ENCODE results near the gene HMMR.
A peak's percentile ranks its signal among the peaks of the same experiment; 100 is the strongest.

HMMR gene

DNA sequence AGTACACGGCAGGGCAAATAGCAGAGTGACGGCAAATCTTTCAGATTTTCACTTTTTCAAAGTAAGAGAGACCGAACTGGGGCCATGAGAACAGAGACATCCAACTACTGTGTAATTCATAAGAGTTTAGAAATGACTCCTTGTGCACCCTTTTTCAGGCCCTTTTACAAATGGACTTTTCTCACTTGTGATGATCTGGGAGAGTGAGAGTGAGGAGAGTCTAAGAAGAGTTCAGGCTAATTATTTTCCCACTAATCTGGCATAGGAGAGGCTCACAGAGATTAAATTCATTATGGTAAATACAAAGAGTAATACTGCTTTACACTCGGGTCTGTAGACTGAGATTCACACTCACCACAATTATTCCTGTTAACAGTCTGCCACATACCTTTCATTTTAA lies 23.9 kb upstream of the HMMR start:
- TF ChIP-seq, protein P1, sequence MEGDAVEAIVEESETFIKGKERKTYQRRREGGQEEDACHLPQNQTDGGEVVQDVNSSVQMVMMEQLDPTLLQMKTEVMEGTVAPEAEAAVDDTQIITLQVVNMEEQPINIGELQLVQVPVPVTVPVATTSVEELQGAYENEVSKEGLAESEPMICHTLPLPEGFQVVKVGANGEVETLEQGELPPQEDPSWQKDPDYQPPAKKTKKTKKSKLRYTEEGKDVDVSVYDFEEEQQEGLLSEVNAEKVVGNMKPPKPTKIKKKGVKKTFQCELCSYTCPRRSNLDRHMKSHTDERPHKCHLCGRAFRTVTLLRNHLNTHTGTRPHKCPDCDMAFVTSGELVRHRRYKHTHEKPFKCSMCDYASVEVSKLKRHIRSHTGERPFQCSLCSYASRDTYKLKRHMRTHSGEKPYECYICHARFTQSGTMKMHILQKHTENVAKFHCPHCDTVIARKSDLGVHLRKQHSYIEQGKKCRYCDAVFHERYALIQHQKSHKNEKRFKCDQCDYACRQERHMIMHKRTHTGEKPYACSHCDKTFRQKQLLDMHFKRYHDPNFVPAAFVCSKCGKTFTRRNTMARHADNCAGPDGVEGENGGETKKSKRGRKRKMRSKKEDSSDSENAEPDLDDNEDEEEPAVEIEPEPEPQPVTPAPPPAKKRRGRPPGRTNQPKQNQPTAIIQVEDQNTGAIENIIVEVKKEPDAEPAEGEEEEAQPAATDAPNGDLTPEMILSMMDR (IDR thresholded peaks at IDR 0.05; ENCODE audit: low read depth, low read length, missing control alignments): no peak
- DNase-seq (ENCODE audit: low read depth): no peak
- peak overlapping the region; percentile 99; the same call in 1 of the 2 replicates for H3K4me3 ChIP-seq (ENCODE audit: low read depth, low read length)

DNA sequence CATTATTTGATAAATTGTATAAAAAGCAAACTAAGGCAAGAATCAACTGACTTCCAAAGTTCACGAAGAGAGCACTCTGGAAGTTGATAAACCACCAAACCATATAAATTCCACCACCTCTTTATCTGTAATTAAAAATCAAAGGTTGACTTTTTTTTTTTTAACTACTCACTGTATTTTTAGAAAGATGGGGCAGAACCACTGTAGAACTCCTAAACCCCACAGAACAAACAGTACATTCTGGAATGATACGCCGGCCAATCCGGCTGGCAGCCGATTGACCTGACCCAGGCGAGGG lies 23.5 kb upstream of the HMMR start:
- H3K4me3 ChIP-seq (ENCODE audit: low read depth, low read length): peak overlapping the region; percentile 99
- DNase-seq (ENCODE audit: low read depth): no peak
- TF ChIP-seq, protein P1 (IDR thresholded peaks at IDR 0.05; ENCODE audit: low read depth, low read length, missing control alignments): no peak

DNA sequence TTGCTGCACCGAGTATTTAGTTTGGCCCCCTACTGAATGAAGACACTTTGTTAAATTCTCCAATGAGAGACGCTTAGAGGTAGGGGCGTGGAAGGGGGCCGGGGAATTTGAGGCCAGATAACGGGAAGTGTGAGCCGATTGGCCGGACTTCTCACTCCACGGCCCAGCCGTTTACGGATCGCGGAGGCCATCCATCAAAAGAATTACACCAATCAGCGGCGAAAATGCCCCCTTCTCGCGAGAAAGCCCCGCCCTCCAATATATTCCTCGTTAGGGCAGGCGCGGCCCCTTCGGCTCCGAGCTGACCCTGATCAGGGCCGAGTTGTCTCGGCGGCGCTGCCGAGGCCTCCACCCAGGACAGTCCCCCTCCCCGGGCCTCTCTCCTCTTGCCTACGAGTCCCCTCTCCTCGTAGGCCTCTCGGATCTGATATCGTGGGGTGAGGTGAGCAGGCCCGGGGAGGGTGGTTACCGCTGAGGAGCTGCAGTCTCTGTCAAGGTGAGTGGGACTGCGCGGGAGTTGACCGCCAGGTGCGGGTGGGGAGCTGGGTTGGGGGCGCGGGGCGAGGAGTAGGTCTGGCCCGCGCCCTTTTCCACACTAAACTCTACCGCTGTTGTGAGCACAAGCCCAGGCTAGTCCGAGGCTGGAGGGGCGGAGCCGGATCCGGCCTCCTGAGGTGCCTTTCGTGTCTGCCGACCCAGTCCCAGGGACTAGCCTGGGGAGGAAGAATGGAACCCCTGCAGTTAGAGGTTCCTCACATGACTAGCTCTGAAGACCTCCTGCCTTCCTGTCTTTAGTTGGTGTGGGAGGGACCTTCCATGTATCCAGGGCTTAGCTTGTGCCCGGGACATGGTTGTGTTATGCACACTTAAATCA lies 22.9 kb upstream of the HMMR start, which contains the start of gene CCNG1:
Gene CCNG1, plus strand, starts transcription at position 287 of the 874 bp plus-strand sequence. CDS start 1,662 bp downstream, outside the sequence.
- DNase-seq (ENCODE audit: low read depth): peak; percentile 93
- TF ChIP-seq, protein P1 (IDR thresholded peaks at IDR 0.05; ENCODE audit: low read depth, low read length, missing control alignments): peak; percentile 2
- H3K4me3 ChIP-seq (ENCODE audit: low read depth, low read length): peak within 1 kb of the TSS; percentile 99

DNA sequence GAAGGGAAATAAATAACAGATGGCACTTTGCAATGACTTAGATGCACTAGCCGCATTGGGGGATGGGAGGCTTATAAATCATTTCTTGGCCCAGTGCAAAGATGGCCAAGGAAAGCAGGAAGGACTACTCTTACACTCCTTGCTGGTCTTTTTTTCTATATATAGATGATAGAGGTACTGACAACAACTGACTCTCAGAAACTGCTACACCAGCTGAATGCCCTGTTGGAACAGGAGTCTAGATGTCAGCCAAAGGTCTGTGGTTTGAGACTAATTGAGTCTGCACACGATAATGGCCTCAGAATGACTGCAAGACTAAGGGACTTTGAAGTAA lies 21.4 kb upstream of the HMMR start:
- H3K4me3 ChIP-seq (ENCODE audit: low read depth, low read length): peak overlapping the region; percentile 99; the same call in 1 of the 2 replicates
- TF ChIP-seq, protein P1 (IDR thresholded peaks at IDR 0.05; ENCODE audit: low read depth, low read length, missing control alignments): no peak
- no peak for DNase-seq (ENCODE audit: low read depth)

DNA sequence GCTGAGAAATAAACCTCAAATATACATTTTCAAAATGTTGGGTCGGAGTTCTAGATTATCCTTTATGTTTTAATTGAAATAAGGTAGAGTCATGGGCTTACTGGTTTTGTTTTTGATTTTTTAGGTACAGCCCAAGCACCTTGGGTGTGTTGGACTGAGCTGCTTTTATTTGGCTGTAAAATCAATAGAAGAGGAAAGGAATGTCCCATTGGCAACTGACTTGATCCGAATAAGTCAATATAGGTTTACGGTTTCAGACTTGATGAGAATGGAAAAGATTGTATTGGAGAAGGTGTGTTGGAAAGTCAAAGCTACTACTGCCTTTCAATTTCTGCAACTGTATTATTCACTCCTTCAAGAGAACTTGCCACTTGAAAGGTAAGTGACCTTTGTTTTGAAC lies 19.5 kb upstream of the HMMR start:
- no peak overlapping the region for H3K4me3 ChIP-seq (ENCODE audit: low read depth, low read length)
- DNase-seq (ENCODE audit: low read depth): no peak
- TF ChIP-seq, protein P1 (IDR thresholded peaks at IDR 0.05; ENCODE audit: low read depth, low read length, missing control alignments): no peak

DNA sequence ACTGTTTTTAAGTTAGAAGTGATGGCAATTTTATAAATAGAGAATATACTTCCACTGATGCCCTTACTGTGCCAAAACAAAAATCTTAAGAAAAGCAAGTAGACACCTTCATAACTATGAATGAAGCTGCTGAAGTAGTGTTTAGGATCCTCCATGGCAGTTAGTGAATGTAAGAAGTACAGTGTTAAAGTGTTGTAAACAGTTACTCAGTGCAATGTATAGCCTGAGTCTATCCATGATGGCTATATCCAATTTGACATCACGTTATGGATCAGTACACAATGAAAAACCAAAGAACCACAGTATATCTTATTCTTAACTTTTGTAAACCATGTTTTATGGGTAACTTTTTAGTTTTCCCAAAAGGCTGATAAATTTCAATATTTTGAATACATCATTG lies 15.9 kb upstream of the HMMR start:
- TF ChIP-seq, protein P1 (IDR thresholded peaks at IDR 0.05; ENCODE audit: low read depth, low read length, missing control alignments): no peak
- no peak for DNase-seq (ENCODE audit: low read depth)
- H3K4me3 ChIP-seq (ENCODE audit: low read depth, low read length): no peak overlapping the region

DNA sequence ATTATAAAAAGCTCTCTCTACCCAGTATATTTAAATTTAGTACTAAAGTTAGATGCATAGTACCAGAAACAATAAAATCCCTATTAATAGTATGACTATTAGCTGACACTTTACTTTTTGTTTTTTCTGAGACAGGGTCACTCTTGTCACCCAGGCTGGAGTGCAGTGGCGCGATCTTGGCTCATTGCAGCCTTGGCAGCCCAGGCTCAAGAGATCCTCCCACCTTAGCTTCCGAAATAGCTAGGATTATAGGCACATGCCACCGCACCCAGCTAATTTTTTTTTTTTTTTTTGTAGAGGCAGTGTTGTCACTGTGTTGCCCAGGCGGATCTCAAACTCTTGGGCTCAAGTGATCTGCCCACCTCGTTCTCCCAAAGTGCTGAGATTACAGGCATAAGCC lies 15.1 kb upstream of the HMMR start:
- no peak overlapping the region for H3K4me3 ChIP-seq (ENCODE audit: low read depth, low read length)
- TF ChIP-seq, protein P1 (IDR thresholded peaks at IDR 0.05; ENCODE audit: low read depth, low read length, missing control alignments): no peak
- no peak for DNase-seq (ENCODE audit: low read depth)
